Dermis blood vessel endothelial cell (primary cell): Measurements from ENCODE around the gene ZG16B. TPM values are rescaled to one million over a fixed set of nuclear protein-coding genes. Genes with fewer than 3 reads are reported as not detected.
A peak's percentile ranks its signal among the peaks of the same experiment; 100 is the strongest.

ENCODE experiments used
- DNase-seq: peaks from one replicate; pipeline ENCODE4 v3.0.0; 2010
- total RNA-seq: library from RNA; depleted of rRNA; stranded (reverse); fragments of >200 nt; gene quantifications from 2 replicates; pipeline ENCODE4 v1.2.3, GENCODE V29; 2014

The ZG16B gene
- total RNA-seq, 1 donor from 2014 or later: 0.68 TPM

GRCh38 chr16:2846511-2847310, 16.6 kb downstream of the ZG16B start:
- no peak for DNase-seq

- DNase-seq: no peak
These were observed 19.0 kb downstream of the ZG16B start for GRCh38 chr16:2848933-2849725.

GRCh38 chr16:2852003-2852730, 22.1 kb downstream of the ZG16B start:
- DNase-seq: no peak

- DNase-seq: no peak
These were observed 22.8 kb downstream of the ZG16B start for GRCh38 chr16:2852731-2853507.

GRCh38 chr16:2853531-2854073, 23.5 kb downstream of the ZG16B start:
- no peak for DNase-seq

GRCh38 chr16:2854700-2855309, 24.7 kb downstream of the ZG16B start:
- no peak for DNase-seq

GRCh38 chr16:2855536-2855935, 25.4 kb downstream of the ZG16B start:
- DNase-seq: no peak

- no peak for DNase-seq
These were observed 26.1 kb downstream of the ZG16B start for GRCh38 chr16:2856061-2856670.

GRCh38 chr16:2856686-2857450, 26.8 kb downstream of the ZG16B start:
- DNase-seq: no peak

- DNase-seq: no peak
These were observed 27.5 kb downstream of the ZG16B start, which contains the start of gene PRSS22 for GRCh38 chr16:2857451-2858244. PRSS22 (minus strand) TSS chr16:2858170; CDS start chr16:2858104, 66 bp downstream.

- no peak for DNase-seq
These were observed 28.3 kb downstream of the ZG16B start for GRCh38 chr16:2858245-2859025.

- DNase-seq: no peak
These were observed 29.7 kb downstream of the ZG16B start for GRCh38 chr16:2859686-2860265.

GRCh38 chr16:2860826-2861567, 30.9 kb downstream of the ZG16B start:
- peak; percentile 35 for DNase-seq

- no peak for DNase-seq
These were observed 35.5 kb downstream of the ZG16B start for GRCh38 chr16:2865651-2866050.

GRCh38 chr16:2866431-2866830, 36.3 kb downstream of the ZG16B start:
- no peak for DNase-seq

GRCh38 chr16:2867661-2867986, 37.5 kb downstream of the ZG16B start:
- no peak for DNase-seq

GRCh38 chr16:2867987-2868789, 38.1 kb downstream of the ZG16B start:
- peak; percentile 96 for DNase-seq
